Panc1 (cell line): ENCODE data around the gene SYNE1. TPM values are rescaled to one million over a fixed set of nuclear protein-coding genes. Genes with fewer than 3 reads are reported as not detected.
A peak's percentile ranks its signal among the peaks of the same experiment; 100 is the strongest.

Source experiments
- ATAC-seq: fragments of 200-7000 bp; cut with Tn5 transposase; 2 replicates; pipeline ENCODE4 v1.9.1; 2020; ENCODE audit warnings: mild to moderate bottlenecking, moderate library complexity
- BruUV-seq: library from RNA; stranded (reverse); fragments of 400-500 nt; replicated peaks from 2 replicates; lab custom pipeline; 2021; lab: Mats Ljungman, UMichigan
- CTCF ChIA-PET: fragments of 300-600 bp; sonication (Branson Sonifier 250); formaldehyde crosslinking; loops from one replicate; lab custom pipeline; 2022; ENCODE audit warnings: antibody characterized with exemption; lab: Charles Lee
- POLR2A ChIA-PET: fragments of 300-600 bp; sonication (Branson Sonifier 250); formaldehyde crosslinking; loops from one replicate; lab custom pipeline; 2022; ENCODE audit warnings: antibody characterized with exemption; lab: Charles Lee
- DNase-seq: peaks from one replicate; pipeline ENCODE4 v3.0.0-alpha.2; 2010; ENCODE audit warnings: low read depth, low spot score
- H3K27ac ChIP-seq: 2 replicates; pipeline ENCODE4 v1.5.1; 2011; ENCODE audit warnings: mild to moderate bottlenecking, low read length, inconsistent platforms
- H3K27me3 ChIP-seq: fragments of 200-500 bp; sonication (Bioruptor generic); 2 replicates; pipeline ENCODE4 v1.6.0; 2014; ENCODE audit warnings: low read length, inconsistent platforms; ENCODE audit not compliant: control insufficient read depth, insufficient read depth
- H3K36me3 ChIP-seq: fragments of 200-500 bp; sonication (Bioruptor generic); 2 replicates; pipeline ENCODE4 v1.5.1; 2014; ENCODE audit warnings: inconsistent platforms, mild to moderate bottlenecking, low read length, moderate library complexity; ENCODE audit not compliant: control insufficient read depth, insufficient read depth
- H3K4me1 ChIP-seq: 2 replicates; pipeline ENCODE4 v1.5.1; 2011; ENCODE audit warnings: inconsistent platforms, mild to moderate bottlenecking, low read length, moderate library complexity; ENCODE audit not compliant: control insufficient read depth, insufficient read depth
- H3K4me3 ChIP-seq, 2 experiments: 2 replicates each; pipeline ENCODE4 v1.5.1; 2011 to 2012; ENCODE audit warnings: low read depth in 2 of 2, low read length in 2 of 2, mild to moderate bottlenecking in 2 of 2, inconsistent platforms in 1 of 2, moderate library complexity in 1 of 2
- H3K9me3 ChIP-seq: fragments of 200-500 bp; sonication (Bioruptor generic); 2 replicates; pipeline ENCODE4 v1.5.1; 2014; ENCODE audit warnings: low read depth, mild to moderate bottlenecking, inconsistent platforms, low read length, moderate library complexity; ENCODE audit not compliant: control insufficient read depth, insufficient read depth
- POLR2AphosphoS5 ChIP-seq: IDR thresholded peaks from 2 replicates; pipeline ENCODE4 v1.6.1; 2012; ENCODE audit warnings: mild to moderate bottlenecking, low read depth, low read length, moderate library complexity
- SIN3A ChIP-seq: IDR thresholded peaks from 2 replicates; pipeline ENCODE4 v1.6.1; 2012; ENCODE audit warnings: low read depth, mild to moderate bottlenecking, low read length, moderate library complexity, borderline replicate concordance; ENCODE audit not compliant: insufficient read depth
- TCF7L2 ChIP-seq: IDR thresholded peaks from 2 replicates; pipeline ENCODE4 v1.6.1; 2011; ENCODE audit warnings: mild to moderate bottlenecking, low read depth, low read length, inconsistent platforms
- in situ Hi-C: cut with HindIII; loops from 2 replicates; pipeline ENCODE4 v1.10.0; 2016; ENCODE audit warnings: low sequenced_read_pairs, low pct_unique_long_range_greater_than_20kb
- intact Hi-C: fragments of 100-400 bp; cut with micrococcal nuclease; formaldehyde crosslinking; loops from one replicate; pipeline ENCODE4 v1.10.0; 2022; ENCODE audit not compliant: unreplicated experiment
- total RNA-seq: library from RNA; stranded (reverse); gene quantifications from one replicate; pipeline ENCODE4 v1.2.1, GENCODE V29; 2021; ENCODE audit not compliant: unreplicated experiment
- TF ChIP-seq, protein P1 (sequence below): fragments of 450-650 bp; IDR thresholded peaks from 2 replicates; pipeline ENCODE4 v1.5.1; 2017; ENCODE audit warnings: mild to moderate bottlenecking
- TF ChIP-seq, protein P2 (sequence below), 2 experiments: IDR thresholded peaks; 2 replicates each; pipeline ENCODE4 v1.6.1; 2011 to 2012; ENCODE audit warnings: low read depth in 2 of 2, control low read depth in 1 of 2, low read length in 1 of 2, mild to moderate bottlenecking in 1 of 2, moderate library complexity in 1 of 2; ENCODE audit not compliant: insufficient read depth in 1 of 2

Gene SYNE1
- total RNA-seq, 1 experiment from 2014 or later, result 3.2 TPM

DNA sequence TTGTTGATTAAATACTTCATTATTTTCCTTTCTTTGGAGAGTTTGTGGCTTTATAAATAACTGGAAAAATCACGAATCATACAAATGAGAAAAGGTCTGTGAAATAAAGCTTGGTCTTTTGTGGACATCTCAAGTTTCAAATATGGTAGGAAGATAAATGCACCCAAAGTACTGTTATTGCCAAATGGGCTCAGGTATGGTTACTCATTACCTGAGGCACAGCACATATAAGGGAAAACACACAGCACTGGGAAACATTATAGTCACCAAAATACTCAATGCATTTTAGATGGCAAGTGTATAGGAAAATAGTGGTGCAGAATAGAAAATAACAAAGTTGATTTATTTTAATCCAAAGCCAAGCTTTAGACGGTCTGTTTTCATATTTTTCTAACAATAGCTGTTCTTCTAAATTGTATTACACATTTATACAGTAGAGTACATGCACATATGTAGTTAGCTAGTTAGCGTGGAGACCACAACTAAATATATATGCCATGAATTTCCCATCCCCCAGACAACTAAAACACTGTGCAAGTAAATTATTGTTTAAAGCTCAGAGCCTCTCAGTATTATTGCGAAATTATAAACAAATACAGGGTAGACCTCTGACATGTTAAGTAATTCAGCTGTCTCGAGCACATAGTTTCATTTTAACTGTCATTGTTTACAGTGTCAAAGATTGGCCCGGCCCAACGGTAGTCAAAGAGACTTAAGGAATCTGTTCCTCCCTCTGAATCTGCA, 336.0 kb downstream of the SYNE1 start:
- no peak for TF ChIP-seq TCF7L2
- TF ChIP-seq, protein P1, sequence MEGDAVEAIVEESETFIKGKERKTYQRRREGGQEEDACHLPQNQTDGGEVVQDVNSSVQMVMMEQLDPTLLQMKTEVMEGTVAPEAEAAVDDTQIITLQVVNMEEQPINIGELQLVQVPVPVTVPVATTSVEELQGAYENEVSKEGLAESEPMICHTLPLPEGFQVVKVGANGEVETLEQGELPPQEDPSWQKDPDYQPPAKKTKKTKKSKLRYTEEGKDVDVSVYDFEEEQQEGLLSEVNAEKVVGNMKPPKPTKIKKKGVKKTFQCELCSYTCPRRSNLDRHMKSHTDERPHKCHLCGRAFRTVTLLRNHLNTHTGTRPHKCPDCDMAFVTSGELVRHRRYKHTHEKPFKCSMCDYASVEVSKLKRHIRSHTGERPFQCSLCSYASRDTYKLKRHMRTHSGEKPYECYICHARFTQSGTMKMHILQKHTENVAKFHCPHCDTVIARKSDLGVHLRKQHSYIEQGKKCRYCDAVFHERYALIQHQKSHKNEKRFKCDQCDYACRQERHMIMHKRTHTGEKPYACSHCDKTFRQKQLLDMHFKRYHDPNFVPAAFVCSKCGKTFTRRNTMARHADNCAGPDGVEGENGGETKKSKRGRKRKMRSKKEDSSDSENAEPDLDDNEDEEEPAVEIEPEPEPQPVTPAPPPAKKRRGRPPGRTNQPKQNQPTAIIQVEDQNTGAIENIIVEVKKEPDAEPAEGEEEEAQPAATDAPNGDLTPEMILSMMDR, result no peak
- TF ChIP-seq, protein P2, sequence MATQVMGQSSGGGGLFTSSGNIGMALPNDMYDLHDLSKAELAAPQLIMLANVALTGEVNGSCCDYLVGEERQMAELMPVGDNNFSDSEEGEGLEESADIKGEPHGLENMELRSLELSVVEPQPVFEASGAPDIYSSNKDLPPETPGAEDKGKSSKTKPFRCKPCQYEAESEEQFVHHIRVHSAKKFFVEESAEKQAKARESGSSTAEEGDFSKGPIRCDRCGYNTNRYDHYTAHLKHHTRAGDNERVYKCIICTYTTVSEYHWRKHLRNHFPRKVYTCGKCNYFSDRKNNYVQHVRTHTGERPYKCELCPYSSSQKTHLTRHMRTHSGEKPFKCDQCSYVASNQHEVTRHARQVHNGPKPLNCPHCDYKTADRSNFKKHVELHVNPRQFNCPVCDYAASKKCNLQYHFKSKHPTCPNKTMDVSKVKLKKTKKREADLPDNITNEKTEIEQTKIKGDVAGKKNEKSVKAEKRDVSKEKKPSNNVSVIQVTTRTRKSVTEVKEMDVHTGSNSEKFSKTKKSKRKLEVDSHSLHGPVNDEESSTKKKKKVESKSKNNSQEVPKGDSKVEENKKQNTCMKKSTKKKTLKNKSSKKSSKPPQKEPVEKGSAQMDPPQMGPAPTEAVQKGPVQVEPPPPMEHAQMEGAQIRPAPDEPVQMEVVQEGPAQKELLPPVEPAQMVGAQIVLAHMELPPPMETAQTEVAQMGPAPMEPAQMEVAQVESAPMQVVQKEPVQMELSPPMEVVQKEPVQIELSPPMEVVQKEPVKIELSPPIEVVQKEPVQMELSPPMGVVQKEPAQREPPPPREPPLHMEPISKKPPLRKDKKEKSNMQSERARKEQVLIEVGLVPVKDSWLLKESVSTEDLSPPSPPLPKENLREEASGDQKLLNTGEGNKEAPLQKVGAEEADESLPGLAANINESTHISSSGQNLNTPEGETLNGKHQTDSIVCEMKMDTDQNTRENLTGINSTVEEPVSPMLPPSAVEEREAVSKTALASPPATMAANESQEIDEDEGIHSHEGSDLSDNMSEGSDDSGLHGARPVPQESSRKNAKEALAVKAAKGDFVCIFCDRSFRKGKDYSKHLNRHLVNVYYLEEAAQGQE (IDR thresholded peaks at IDR 0.05; ENCODE audit: insufficient read depth in 1 of 2, low read depth in 2 of 2, low read length in 1 of 2), result no peak
- no peak for TF ChIP-seq SIN3A
- TF ChIP-seq POLR2AphosphoS5, result no peak
- in situ Hi-C loops (no loop called here), intact Hi-C loops (no loop called here)
- Histone ChIP-seq H3K36me3 (no peaks in the 10 kb centered on the region), H3K27ac (peak overlapping the region; percentile 61), H3K4me1 (no peaks in the 10 kb centered on the region), H3K4me3 (peak overlapping the region; percentile 65 to 94), H3K27me3 (no peaks in the 10 kb centered on the region), H3K9me3 (no peaks in the 10 kb centered on the region)
- DNase-seq (no peak), ATAC-seq (no peak)
- CTCF ChIA-PET, result interaction anchor here (0.8 kb wide), 1 partner anchor 36 kb away, joined by 3 read pairs; no protein-coding TSS in a partner anchor
- BruUV-seq, result no TSS peak
- POLR2A ChIA-PET, result no interaction called here

DNA sequence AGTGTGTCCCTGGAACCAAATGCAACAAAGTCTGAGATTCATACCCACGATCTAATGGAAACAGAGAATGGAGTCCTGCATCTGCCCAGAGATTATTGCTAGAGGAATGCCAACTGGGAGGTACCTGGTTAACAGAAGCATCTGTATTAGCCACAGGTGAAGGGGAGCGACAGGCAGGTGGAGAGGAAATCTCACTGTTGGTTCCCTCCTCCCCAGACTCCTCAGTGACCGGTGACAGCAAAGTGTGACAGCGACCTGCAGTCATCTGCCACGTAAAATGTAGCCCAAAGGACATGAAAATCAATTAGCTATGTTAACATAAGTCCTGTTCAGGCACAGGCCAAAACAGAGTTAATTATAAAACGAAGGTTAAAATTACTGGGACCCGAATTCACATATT, 336.6 kb downstream of the SYNE1 start:
- Histone ChIP-seq H3K4me3 (no peak overlapping the region), H3K9me3 (no peaks in the 10 kb centered on the region), H3K36me3 (no peaks in the 10 kb centered on the region), H3K4me1 (no peaks in the 10 kb centered on the region), H3K27ac (no peak overlapping the region), H3K27me3 (no peaks in the 10 kb centered on the region)
- no peak for TF ChIP-seq TCF7L2
- TF ChIP-seq, protein P2 (IDR thresholded peaks at IDR 0.05; ENCODE audit: insufficient read depth in 1 of 2, low read depth in 2 of 2, low read length in 1 of 2), result no peak
- TF ChIP-seq POLR2AphosphoS5, result no peak
- TF ChIP-seq, protein P1, result no peak
- CTCF ChIA-PET, result no interaction called here
- no TSS peak for BruUV-seq
- DNase-seq (no peak), ATAC-seq (no peak)
- in situ Hi-C loops (no loop called here), intact Hi-C loops (no loop called here)
- POLR2A ChIA-PET, result no interaction called here
